ENCODE measurements around the gene NEK10. TPM values are rescaled to one million over a fixed set of nuclear protein-coding genes. Genes with fewer than 3 reads are reported as not detected.

Gene NEK10
- total RNA-seq, 4 donors from 2014 or later, result 1.6 to 2.6 (median 2.0) TPM

GRCh38 chr3:27376109-27376772 is 7.1 kb upstream of the NEK10 start:
- WGBS, 2 donors, result 88 to 89% methylated on average over 6 of the region's 6 CpGs
- intact Hi-C loops (cut with DNase I), result no loop called here
- no peak for TF ChIP-seq POLR2A (IDR thresholded peaks at IDR 0.05)
- TF ChIP-seq, protein P1, sequence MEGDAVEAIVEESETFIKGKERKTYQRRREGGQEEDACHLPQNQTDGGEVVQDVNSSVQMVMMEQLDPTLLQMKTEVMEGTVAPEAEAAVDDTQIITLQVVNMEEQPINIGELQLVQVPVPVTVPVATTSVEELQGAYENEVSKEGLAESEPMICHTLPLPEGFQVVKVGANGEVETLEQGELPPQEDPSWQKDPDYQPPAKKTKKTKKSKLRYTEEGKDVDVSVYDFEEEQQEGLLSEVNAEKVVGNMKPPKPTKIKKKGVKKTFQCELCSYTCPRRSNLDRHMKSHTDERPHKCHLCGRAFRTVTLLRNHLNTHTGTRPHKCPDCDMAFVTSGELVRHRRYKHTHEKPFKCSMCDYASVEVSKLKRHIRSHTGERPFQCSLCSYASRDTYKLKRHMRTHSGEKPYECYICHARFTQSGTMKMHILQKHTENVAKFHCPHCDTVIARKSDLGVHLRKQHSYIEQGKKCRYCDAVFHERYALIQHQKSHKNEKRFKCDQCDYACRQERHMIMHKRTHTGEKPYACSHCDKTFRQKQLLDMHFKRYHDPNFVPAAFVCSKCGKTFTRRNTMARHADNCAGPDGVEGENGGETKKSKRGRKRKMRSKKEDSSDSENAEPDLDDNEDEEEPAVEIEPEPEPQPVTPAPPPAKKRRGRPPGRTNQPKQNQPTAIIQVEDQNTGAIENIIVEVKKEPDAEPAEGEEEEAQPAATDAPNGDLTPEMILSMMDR (IDR thresholded peaks at IDR 0.05), result no peak
- Histone ChIP-seq H3K4me1 (no peaks in the 10 kb centered on the region), H3K27ac (no peak overlapping the region), H3K9me3 (no peaks in the 10 kb centered on the region), H3K36me3 (peaks cover 0 to 4% of the 10 kb centered on the region in 2 donors), H3K27me3 (no peaks in the 10 kb centered on the region), H3K4me3 (replicated peaks in 1 of 3) (no peak overlapping the region)
- no peak for DNase-seq

- H3K36me3 ChIP-seq, result no peaks in the 10 kb centered on the region
- H3K9me3 ChIP-seq, result no peaks in the 10 kb centered on the region
- no peak for TF ChIP-seq POLR2A (IDR thresholded peaks at IDR 0.05)
- TF ChIP-seq, protein P1 (IDR thresholded peaks at IDR 0.05), result no peak
- H3K27me3 ChIP-seq, result no peaks in the 10 kb centered on the region
- no peak overlapping the region for H3K27ac ChIP-seq
- H3K4me3 ChIP-seq (replicated peaks in 1 of 3), result no peak overlapping the region
- WGBS, 2 donors, result 96 to 100% methylated on average over 1 of the region's 1 CpG
- intact Hi-C loops (cut with DNase I), result no loop called here
- no peak for DNase-seq
- H3K4me1 ChIP-seq, result peaks cover 4 to 6% of the 10 kb centered on the region in 2 donors
Observed at GRCh38 chr3:27366062-27366591, 3.1 kb downstream of the NEK10 start.

DNA sequence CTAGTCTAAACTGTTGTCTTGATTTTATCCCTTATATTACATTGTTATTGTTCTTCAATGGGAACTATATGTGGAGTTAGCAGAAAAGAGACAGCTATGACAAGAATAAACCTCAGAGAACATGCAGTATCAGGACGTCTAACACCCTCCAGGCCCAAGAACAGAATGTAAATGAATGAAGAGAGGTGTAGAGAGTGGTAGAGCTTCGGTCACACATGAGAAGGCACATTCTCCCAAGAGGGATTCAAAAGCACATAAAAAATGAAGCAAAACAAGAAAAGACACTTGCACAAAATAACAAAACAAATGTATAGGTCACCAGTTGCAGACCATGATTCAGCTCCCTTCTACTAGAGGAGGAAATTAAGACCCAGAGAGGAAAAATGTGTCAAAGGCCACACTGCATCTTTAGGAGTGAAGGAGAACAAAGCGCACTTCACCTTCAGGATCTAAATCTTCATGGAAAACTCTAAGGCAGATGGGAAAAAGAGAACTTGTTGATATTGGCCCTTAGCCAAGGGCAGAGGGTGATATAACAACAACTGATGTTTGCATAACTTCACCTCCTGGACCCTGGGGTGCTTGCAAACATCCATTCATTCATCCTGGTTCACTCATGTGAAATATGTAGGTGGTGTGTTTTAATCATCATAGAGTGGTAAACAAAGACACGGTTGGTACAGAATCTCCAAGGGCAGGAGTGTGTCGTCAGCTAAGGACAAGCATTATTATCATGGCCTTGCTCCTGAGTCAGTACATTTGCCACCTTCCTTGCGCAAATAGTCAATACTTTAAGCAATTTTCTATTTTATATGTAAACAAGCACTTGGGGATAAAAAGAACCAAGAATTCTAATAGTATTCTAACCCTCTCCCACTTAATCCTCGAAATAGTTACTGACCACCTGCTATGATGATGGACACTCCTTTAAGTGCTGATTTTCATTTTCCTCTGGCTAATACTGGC is 8.8 kb downstream of the NEK10 start:
- intact Hi-C loops (cut with DNase I), result no loop called here
- TF ChIP-seq, protein P1 (IDR thresholded peaks at IDR 0.05), result no peak
- no peak for TF ChIP-seq POLR2A (IDR thresholded peaks at IDR 0.05)
- H3K27me3 ChIP-seq, result no peaks in the 10 kb centered on the region
- no peaks in the 10 kb centered on the region for H3K36me3 ChIP-seq
- DNase-seq, result no peak
- H3K4me1 ChIP-seq, result peaks cover 0 to 8% of the 10 kb centered on the region in 2 donors
- no peak overlapping the region for H3K4me3 ChIP-seq (replicated peaks in 1 of 3)
- 71% methylated on average over 7 of the region's 7 CpGs for WGBS, 2 donors
- no peak overlapping the region for H3K27ac ChIP-seq
- no peaks in the 10 kb centered on the region for H3K9me3 ChIP-seq

DNA sequence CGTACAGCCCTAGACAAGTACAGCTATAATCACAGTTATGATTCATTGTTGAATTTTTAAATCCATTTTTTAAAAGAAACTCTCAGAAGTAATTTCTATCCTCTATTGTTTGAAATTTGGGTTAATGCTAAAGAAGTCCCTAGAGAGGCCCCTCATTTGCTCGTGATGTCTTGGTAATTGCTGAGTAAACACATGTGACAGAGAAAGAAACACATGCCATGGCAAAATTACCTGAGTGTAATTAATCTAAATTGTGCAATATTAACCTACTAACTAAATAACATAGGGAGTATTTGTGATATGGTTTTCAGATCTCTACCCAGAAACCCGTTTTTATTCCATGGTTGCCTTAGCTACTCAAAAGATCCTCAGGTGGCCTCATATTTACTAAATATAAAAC is 10.8 kb downstream of the NEK10 start:
- intact Hi-C loops (cut with DNase I), result loop anchor here (10.0 kb wide), 1 partner anchor 306 kb away; no protein-coding TSS in a partner anchor
- DNase-seq, result no peak
- no peak for TF ChIP-seq POLR2A (IDR thresholded peaks at IDR 0.05)
- TF ChIP-seq, protein P1 (IDR thresholded peaks at IDR 0.05), result no peak
- Histone ChIP-seq H3K4me1 (peaks cover 0 to 8% of the 10 kb centered on the region in 2 donors), H3K9me3 (no peaks in the 10 kb centered on the region), H3K27me3 (no peaks in the 10 kb centered on the region), H3K4me3 (replicated peaks in 1 of 3) (no peak overlapping the region), H3K27ac (no peak overlapping the region), H3K36me3 (no peaks in the 10 kb centered on the region)
- 82 to 87% methylated on average over 3 of the region's 3 CpGs for WGBS, 2 donors

Measured in thyroid gland (tissue), 4 donors.